ENCODE measurements around the gene MYO18B. TPM values are rescaled to one million over a fixed set of nuclear protein-coding genes. Genes with fewer than 3 reads are reported as not detected.

Gene MYO18B
- total RNA-seq, 2 donors from 2014 or later = 0.03 TPM; not detected in 1

DNA sequence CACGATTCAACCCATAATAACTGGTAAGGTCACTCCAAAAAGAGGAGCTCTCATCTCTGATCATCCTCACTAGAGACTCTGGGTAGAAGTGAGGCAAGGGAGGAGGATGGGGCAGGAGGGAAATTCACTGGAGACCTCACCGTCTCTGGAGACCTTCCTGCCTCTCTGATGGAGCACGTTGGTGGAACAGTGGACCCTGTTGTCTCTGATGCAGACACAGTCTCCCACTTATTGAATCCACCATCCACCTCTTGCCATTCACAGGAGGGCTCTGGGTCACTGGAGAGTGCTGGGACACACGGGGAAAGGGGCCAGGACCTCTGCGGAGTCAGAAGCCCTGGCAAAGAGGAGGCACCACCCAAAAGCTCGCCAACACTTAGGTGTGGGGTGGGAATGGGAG, 289.7 kb downstream of the MYO18B start:
- intact Hi-C loops (cut with DNase I, micrococcal nuclease) = no loop called here
- ATAC-seq (no peak), DNase-seq (no peak)

DNA sequence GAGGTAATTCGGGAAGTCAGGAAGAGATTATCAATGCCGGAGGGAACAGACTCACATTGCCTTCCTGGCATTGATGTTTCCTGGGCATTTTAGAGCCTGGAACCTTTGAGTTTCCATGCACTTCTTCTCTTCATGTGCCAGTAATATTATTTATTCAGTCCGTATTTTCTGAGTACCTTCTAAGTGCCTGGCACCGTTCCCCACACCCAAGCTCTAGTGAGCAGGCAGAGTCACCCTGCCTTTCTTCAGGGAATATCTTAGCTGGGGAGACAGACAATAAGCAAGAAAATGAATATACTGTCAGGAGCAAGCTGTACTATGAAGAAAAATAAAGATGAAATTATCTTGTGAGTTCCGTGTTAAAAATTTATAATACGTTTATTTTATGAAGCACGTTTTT, 291.1 kb downstream of the MYO18B start:
- intact Hi-C loops (cut with DNase I, micrococcal nuclease) = no loop called here
- DNase-seq (no peak), ATAC-seq (no peak)

- no peak for ATAC-seq
- no peak for DNase-seq
- intact Hi-C loops (cut with DNase I, micrococcal nuclease) = no loop called here
Measured at GRCh38 chr22:26033586-26033985, 291.6 kb downstream of the MYO18B start.

GRCh38 chr22:26035523-26035922, 293.5 kb downstream of the MYO18B start:
- intact Hi-C loops (cut with DNase I, micrococcal nuclease) = no loop called here

GRCh38 chr22:26038365-26038764, 296.4 kb downstream of the MYO18B start:
- intact Hi-C loops (cut with DNase I, micrococcal nuclease) = no loop called here
- DNase-seq = no peak
- ATAC-seq = peak; percentile 22

More at GRCh38 chr22:26035523-26035922, 293.5 kb downstream of the MYO18B start:
- ATAC-seq (no peak), DNase-seq (no peak)

GRCh38 chr22:26041931-26042330, 299.9 kb downstream of the MYO18B start:
- intact Hi-C loops (cut with DNase I, micrococcal nuclease) = no loop called here
- ATAC-seq (no peak), DNase-seq (no peak)

DNA sequence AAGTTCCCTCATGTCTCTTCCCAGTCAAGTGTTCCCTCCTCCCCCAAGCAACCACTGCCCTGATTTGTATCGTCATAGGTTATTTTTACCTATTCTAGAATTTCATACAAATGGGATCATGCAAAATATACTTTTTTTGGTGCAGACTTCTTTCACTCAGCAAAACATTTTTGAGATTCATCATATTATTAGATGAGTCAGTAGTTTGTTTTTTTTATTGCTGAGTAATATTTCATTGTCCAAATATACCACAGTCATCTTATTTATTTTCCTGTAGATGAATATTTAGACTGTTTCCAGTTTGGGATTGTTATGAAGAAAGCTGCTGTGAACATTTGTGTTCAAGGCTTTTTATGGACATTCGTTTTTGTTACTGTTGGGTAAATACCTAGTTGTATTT, 301.0 kb downstream of the MYO18B start:
- no peak for DNase-seq
- ATAC-seq = no peak
- intact Hi-C loops (cut with DNase I, micrococcal nuclease) = no loop called here

GRCh38 chr22:26045051-26045450, 303.1 kb downstream of the MYO18B start:
- ATAC-seq (no peak), DNase-seq (no peak)
- intact Hi-C loops (cut with DNase I, micrococcal nuclease) = no loop called here

DNA sequence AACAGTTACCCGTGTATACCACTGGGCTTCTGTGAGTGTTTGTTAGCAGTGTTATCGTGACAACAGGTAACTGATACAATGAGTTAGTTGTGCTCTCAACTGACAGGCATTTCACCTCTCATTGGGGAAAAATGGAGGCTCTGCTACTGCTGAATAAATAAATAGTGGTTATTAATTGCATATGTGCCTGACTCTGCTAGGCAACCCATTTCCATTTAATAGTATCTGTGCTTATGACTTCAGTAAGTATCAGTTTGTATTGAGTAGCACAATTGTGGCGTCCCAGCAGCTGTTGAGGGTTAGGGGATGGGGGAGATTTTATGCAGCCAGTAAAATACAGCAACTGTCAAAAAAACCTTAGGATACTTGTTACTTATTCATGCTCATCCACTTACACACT, 303.9 kb downstream of the MYO18B start:
- intact Hi-C loops (cut with DNase I, micrococcal nuclease) = no loop called here
- DNase-seq (no peak), ATAC-seq (no peak)

- DNase-seq = no peak
- ATAC-seq = no peak
Measured at GRCh38 chr22:26047516-26047915, 305.5 kb downstream of the MYO18B start.

DNA sequence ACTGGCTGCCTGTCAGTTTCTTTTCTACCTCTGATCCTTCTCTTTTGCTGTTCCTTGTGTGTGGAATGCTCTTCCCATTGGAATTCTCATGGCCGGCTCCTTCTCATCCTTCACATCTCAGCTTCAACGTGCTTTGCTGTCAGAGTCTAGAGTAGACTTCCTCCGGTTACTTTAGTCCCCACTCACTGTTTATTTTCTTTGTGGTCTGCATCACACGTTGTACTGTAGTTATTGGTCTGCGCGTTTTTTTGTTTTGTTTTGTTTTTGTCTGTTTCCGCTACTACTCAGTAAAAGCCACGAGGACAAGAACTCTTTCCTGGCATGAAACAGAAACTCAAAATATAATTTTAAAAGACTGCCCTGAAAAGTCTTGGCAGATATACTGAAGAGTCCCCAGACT, 305.9 kb downstream of the MYO18B start:
- DNase-seq = no peak
- ATAC-seq = no peak
- intact Hi-C loops (cut with DNase I, micrococcal nuclease) = no loop called here

More at GRCh38 chr22:26047516-26047915, 305.5 kb downstream of the MYO18B start:
- intact Hi-C loops (cut with DNase I, micrococcal nuclease) = no loop called here

GRCh38 chr22:26050079-26050478, 308.1 kb downstream of the MYO18B start:
- ATAC-seq (no peak), DNase-seq (no peak)
- intact Hi-C loops (cut with DNase I, micrococcal nuclease) = no loop called here

DNA sequence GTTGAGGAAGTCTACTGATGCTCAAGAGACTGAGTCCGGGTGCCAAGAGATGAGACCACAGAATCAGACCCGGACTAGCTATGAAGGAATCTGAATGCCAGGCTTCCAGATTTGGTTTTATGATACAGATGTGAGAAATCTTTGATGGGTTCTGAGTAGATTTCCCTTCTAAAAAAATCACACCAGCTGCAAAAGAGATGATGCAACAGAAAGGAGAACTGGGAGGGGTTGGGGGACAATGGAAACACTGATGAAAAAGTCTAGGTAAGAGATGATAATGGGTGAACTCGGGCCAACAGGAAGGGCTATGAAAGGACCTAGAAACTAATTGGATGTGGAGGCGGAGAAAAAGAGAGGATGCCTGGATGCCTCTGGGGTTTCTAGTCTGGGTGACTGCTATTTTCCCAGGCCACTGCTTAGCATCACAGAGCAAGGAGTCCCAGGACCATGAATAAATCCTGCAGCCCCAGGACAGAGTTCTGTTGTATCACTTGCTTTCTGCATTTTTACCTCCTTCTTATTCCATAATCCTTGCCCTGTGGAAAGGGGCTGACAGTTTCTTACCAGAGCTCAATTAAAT, 311.8 kb downstream of the MYO18B start:
- no peak for DNase-seq
- intact Hi-C loops (cut with DNase I, micrococcal nuclease) = no loop called here
- ATAC-seq = no peak

DNA sequence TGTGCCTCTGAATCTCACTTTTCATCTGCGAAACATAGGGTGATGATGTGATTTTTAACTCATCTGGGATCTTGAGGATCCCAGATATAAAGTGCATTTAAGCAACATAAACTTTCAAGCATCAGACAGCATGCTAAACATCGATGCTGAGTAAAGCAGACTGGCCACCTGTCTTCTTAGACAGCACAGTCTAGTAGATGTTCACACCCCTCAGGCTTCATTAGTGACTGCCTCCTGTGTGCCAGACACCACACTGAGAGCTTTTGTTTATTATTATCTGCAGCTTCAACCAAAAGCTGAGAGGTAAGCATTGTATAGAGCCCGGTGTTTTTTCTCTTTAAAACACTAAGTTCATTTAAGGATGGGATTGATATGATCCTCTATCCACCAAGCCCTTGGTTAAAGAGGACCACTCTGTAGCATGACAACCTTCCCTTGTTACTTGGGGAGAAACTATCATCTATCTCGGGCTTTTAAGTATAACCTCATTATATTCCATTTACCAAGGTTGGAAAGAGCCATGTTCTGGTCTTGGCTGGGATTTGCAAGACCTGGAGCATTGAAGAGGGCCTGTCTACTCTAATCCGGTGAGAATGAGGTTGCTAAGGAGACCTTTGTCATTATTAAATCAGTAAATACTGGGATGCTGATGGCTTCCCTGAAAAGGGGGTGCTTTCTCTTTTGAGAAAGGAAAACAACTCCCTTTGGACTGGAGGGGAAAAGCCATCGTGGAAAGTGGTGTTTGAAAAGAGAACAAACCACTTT, 313.0 kb downstream of the MYO18B start:
- DNase-seq (no peak), ATAC-seq (no peak)
- intact Hi-C loops (cut with DNase I, micrococcal nuclease) = no loop called here

GRCh38 chr22:26055693-26056092, 313.7 kb downstream of the MYO18B start:
- intact Hi-C loops (cut with DNase I, micrococcal nuclease) = no loop called here
- DNase-seq = no peak
- ATAC-seq = no peak

GRCh38 chr22:26056455-26057200, 314.6 kb downstream of the MYO18B start:
- DNase-seq (no peak), ATAC-seq (no peak)
- intact Hi-C loops (cut with DNase I, micrococcal nuclease) = no loop called here

- intact Hi-C loops (cut with DNase I, micrococcal nuclease) = no loop called here
- no peak for ATAC-seq
Measured at GRCh38 chr22:26057731-26058130, 315.7 kb downstream of the MYO18B start.

DNA sequence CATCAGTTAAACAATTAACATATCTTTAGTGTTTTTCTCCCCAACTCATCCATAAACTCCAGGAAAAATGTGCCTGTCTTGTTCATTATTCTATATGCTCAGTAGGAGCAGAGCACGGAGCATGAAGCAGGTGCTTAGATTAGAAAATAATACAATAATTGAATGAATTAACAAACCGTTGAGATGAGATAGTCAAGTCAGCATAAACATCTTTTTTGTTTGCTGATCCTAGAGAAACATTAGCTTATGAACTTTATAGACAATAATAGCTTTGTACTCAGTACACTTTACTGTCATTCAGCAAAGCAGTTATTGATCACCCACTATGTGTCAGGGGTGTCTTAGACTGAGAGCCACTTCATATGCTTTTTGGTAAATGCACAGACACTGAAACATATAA, 322.1 kb downstream of the MYO18B start:
- DNase-seq (no peak), ATAC-seq (no peak)
- intact Hi-C loops (cut with DNase I, micrococcal nuclease) = no loop called here

More at GRCh38 chr22:26057731-26058130, 315.7 kb downstream of the MYO18B start:
- no peak for DNase-seq

GRCh38 chr22:26065847-26066246, 323.9 kb downstream of the MYO18B start:
- no peak for DNase-seq
- ATAC-seq = no peak

GRCh38 chr22:26066534-26066933, 324.5 kb downstream of the MYO18B start:
- DNase-seq = no peak
- no peak for ATAC-seq
- intact Hi-C loops (cut with DNase I, micrococcal nuclease) = no loop called here

More at GRCh38 chr22:26065847-26066246, 323.9 kb downstream of the MYO18B start:
- intact Hi-C loops (cut with DNase I, micrococcal nuclease) = no loop called here
